Ascending aorta (tissue), 2 donors: Measurements from ENCODE around the gene SGPL1. TPM values are rescaled to one million over a fixed set of nuclear protein-coding genes. Genes with fewer than 3 reads are reported as not detected.

Experiments
- DNase-seq, 2 donors: peaks; one replicate each; pipeline ENCODE4 v3.0.0-alpha.2; 2019; ENCODE audit warnings: low spot score in 2 of 2
- H3K27ac ChIP-seq, 2 donors: fragments of 200-600 bp; sonication (generic); one replicate each; pipeline ENCODE4 v1.5.1; 2016 to 2017; ENCODE audit warnings: mild to moderate bottlenecking in 1 of 2
- H3K27me3 ChIP-seq: fragments of 200-600 bp; sonication (generic); one replicate; pipeline ENCODE4 v1.5.1; 2017
- H3K36me3 ChIP-seq, 2 donors: fragments of 200-600 bp; sonication (generic); one replicate each; pipeline ENCODE4 v1.5.1; 2016
- H3K4me1 ChIP-seq, 2 donors: fragments of 200-600 bp; sonication (generic); one replicate each; pipeline ENCODE4 v1.5.1; 2016 to 2017; ENCODE audit warnings: mild to moderate bottlenecking in 1 of 2
- H3K4me3 ChIP-seq, 2 donors: fragments of 200-600 bp; sonication (generic); one replicate each; pipeline ENCODE4 v1.5.1; 2016 to 2017; ENCODE audit warnings: mild to moderate bottlenecking in 1 of 2
- H3K9me3 ChIP-seq, 2 donors: fragments of 200-600 bp; sonication (generic); one replicate each; pipeline ENCODE4 v1.5.1; 2016
- CTCF ChIP-seq, 3 experiments: fragments of 200-600 bp in 2 of 3; fragments of 450-650 bp in 1 of 3; sonication (generic) in 2 of 3; IDR thresholded peaks; one replicate each; pipeline ENCODE4 v1.5.1; 2016 to 2019; ENCODE audit warnings: antibody characterized with exemption in 3 of 3, mild to moderate bottlenecking in 1 of 3, moderate library complexity in 1 of 3
- intact Hi-C: fragments of 100-400 bp; cut with DNase I; formaldehyde crosslinking; loops from one replicate; pipeline ENCODE4 v1.15.1; 2023
- total RNA-seq: library from RNA; depleted of rRNA; stranded (reverse); fragments of >200 nt; gene quantifications from one replicate; pipeline ENCODE4 v1.1.0, GENCODE V29; 2016

The SGPL1 gene
- total RNA-seq, 1 donor from 2014 or later = 6.2 TPM

DNA sequence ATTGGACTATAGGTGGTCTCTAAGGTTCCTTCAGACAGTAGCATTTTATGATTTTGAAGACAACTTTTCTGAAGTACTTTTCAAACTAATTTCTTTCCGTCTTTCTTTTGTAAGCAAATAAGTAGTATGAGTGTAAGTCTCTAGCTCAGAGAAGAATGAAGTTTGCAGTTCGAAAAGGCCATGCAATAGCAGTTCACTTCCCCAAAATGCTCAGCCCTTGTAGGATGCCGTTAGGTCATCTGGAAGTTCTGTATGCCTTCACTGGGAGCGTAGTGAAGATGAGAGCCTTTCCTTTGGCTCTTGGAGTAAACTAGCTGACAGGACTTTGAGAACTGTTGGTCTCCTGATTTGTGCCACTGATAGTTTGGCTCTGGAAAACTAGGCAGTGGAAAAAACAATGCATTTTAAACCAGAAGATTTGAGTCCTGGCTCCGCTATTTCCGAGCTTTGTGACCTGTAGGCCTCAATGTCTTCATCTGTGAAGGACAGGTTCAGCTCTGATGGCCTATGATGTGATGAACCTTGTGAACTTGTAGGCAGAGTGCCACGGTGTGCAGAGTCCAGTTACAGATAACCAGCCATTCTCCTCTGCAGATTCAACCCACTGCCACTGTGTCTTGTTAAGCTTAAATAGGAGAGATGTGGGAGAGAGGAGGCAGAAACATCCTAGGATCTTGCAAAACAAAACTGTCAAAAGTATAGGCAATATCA lies 18.8 kb downstream of the SGPL1 start:
- DNase-seq = no peak
- intact Hi-C loops = no loop called here
- no peaks in the 10 kb centered on the region for H3K27me3 ChIP-seq
- H3K9me3 ChIP-seq = no peaks in the 10 kb centered on the region
- no peaks in the 10 kb centered on the region for H3K36me3 ChIP-seq
- no peak overlapping the region for H3K4me3 ChIP-seq
- H3K27ac ChIP-seq = no peak overlapping the region
- no peak for TF ChIP-seq CTCF (IDR thresholded peaks at IDR 0.05)
- H3K4me1 ChIP-seq = no peaks in the 10 kb centered on the region

GRCh38 chr10:70836319-70836718 lies 20.6 kb downstream of the SGPL1 start:
- no peak overlapping the region for H3K4me3 ChIP-seq
- no peaks in the 10 kb centered on the region for H3K9me3 ChIP-seq
- DNase-seq = no peak
- H3K27ac ChIP-seq = no peak overlapping the region
- intact Hi-C loops = no loop called here
- no peaks in the 10 kb centered on the region for H3K4me1 ChIP-seq
- no peaks in the 10 kb centered on the region for H3K27me3 ChIP-seq
- no peaks in the 10 kb centered on the region for H3K36me3 ChIP-seq
- no peak for TF ChIP-seq CTCF (IDR thresholded peaks at IDR 0.05)

DNA sequence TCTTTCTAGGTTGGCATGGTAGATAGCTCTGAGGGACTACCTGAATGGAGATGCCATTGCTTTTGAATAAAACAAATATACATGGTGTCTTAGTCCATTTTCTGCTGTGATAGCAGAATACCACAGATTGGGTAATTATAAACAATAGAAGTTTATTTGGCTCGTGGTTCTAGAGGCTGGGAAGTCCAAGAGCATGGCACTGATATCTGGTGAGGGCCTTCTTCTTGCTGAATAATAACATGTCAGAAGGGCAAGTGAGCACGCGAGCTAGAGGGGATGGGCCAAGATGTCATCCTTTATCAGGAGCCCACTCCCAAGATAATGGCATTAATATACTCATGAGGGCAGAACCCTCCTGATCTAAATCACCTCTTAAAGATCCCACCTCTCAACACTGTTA lies 21.9 kb downstream of the SGPL1 start:
- intact Hi-C loops = no loop called here
- Histone ChIP-seq H3K27me3 (no peaks in the 10 kb centered on the region), H3K4me3 (no peak overlapping the region), H3K36me3 (peaks cover 0 to 1% of the 10 kb centered on the region in 2 donors), H3K4me1 (no peaks in the 10 kb centered on the region), H3K9me3 (no peaks in the 10 kb centered on the region), H3K27ac (no peak overlapping the region)
- no peak for DNase-seq
- TF ChIP-seq CTCF (IDR thresholded peaks at IDR 0.05) = no peak

GRCh38 chr10:70838270-70838805 lies 22.6 kb downstream of the SGPL1 start:
- Histone ChIP-seq H3K27me3 (no peaks in the 10 kb centered on the region), H3K4me1 (no peaks in the 10 kb centered on the region), H3K36me3 (peaks cover 0 to 4% of the 10 kb centered on the region in 2 donors), H3K9me3 (no peaks in the 10 kb centered on the region), H3K4me3 (no peak overlapping the region), H3K27ac (no peak overlapping the region)
- intact Hi-C loops = no loop called here
- no peak for TF ChIP-seq CTCF (IDR thresholded peaks at IDR 0.05)
- no peak for DNase-seq

- H3K9me3 ChIP-seq = no peaks in the 10 kb centered on the region
- intact Hi-C loops = no loop called here
- no peak for TF ChIP-seq CTCF (IDR thresholded peaks at IDR 0.05)
- H3K27me3 ChIP-seq = no peaks in the 10 kb centered on the region
- DNase-seq = no peak
- H3K4me1 ChIP-seq = no peaks in the 10 kb centered on the region
- peaks cover 4 to 21% of the 10 kb centered on the region in 2 donors for H3K36me3 ChIP-seq
- no peak overlapping the region for H3K27ac ChIP-seq
- H3K4me3 ChIP-seq = no peak overlapping the region
These were observed 25.1 kb downstream of the SGPL1 start for GRCh38 chr10:70840836-70841235.
